ENCODE results near the gene SMIM32.

Gene SMIM32

GRCh38 chr5:136215812-136216211 lies 22.9 kb upstream of the SMIM32 start:
- DNase-seq: no peak
- peaks cover 3 to 4% of the 10 kb centered on the region in 2 donors for H3K9me3 Mint-ChIP-seq
- ATAC-seq (replicated peaks): no peak
- H3K4me1 Mint-ChIP-seq: peaks cover 0 to 2% of the 10 kb centered on the region in 2 donors
- H3K4me3 Mint-ChIP-seq: no peak overlapping the region
- H3K27ac Mint-ChIP-seq: no peak overlapping the region
- H3K36me3 Mint-ChIP-seq: no peaks in the 10 kb centered on the region
- H3K27me3 Mint-ChIP-seq: peaks cover 24 to 33% of the 10 kb centered on the region in 2 donors

GRCh38 chr5:136213919-136214493 lies 21.0 kb upstream of the SMIM32 start:
- peaks cover 34 to 47% of the 10 kb centered on the region in 2 donors for H3K27me3 Mint-ChIP-seq
- no peaks in the 10 kb centered on the region for H3K36me3 Mint-ChIP-seq
- peaks cover 0 to 2% of the 10 kb centered on the region in 2 donors for H3K4me1 Mint-ChIP-seq
- H3K27ac Mint-ChIP-seq: no peak overlapping the region
- no peaks in the 10 kb centered on the region for H3K9me3 Mint-ChIP-seq
- no peak overlapping the region for H3K4me3 Mint-ChIP-seq
- ATAC-seq (replicated peaks) (no peak), DNase-seq (no peak)

- Mint-ChIP-seq H3K9me3 (no peaks in the 10 kb centered on the region), H3K27me3 (peaks cover 39 to 61% of the 10 kb centered on the region in 2 donors), H3K27ac (no peak overlapping the region), H3K4me1 (peaks cover 0 to 2% of the 10 kb centered on the region in 2 donors), H3K36me3 (no peaks in the 10 kb centered on the region), H3K4me3 (no peak overlapping the region)
- ATAC-seq (replicated peaks): peak; percentile 40 to 64
- DNase-seq: no peak
Measured at GRCh38 chr5:136212252-136212721, 19.3 kb upstream of the SMIM32 start.

- H3K27ac Mint-ChIP-seq: no peak overlapping the region
- no peaks in the 10 kb centered on the region for H3K9me3 Mint-ChIP-seq
- no peaks in the 10 kb centered on the region for H3K36me3 Mint-ChIP-seq
- DNase-seq: no peak
- no peak for ATAC-seq (replicated peaks)
- peaks cover 34 to 55% of the 10 kb centered on the region in 2 donors for H3K27me3 Mint-ChIP-seq
- peaks cover 0 to 2% of the 10 kb centered on the region in 2 donors for H3K4me1 Mint-ChIP-seq
- no peak overlapping the region for H3K4me3 Mint-ChIP-seq
Measured at GRCh38 chr5:136211282-136212040, 18.5 kb upstream of the SMIM32 start.

- no peaks in the 10 kb centered on the region for H3K36me3 Mint-ChIP-seq
- ATAC-seq (replicated peaks): no peak
- no peaks in the 10 kb centered on the region for H3K9me3 Mint-ChIP-seq
- no peak for DNase-seq
- no peak overlapping the region for H3K4me3 Mint-ChIP-seq
- H3K4me1 Mint-ChIP-seq: peaks cover 0 to 2% of the 10 kb centered on the region in 2 donors
- no peak overlapping the region for H3K27ac Mint-ChIP-seq
- peaks cover 25 to 51% of the 10 kb centered on the region in 2 donors for H3K27me3 Mint-ChIP-seq
Measured at GRCh38 chr5:136210259-136210658, 17.3 kb upstream of the SMIM32 start.

GRCh38 chr5:136209346-136209910 lies 16.5 kb upstream of the SMIM32 start:
- H3K36me3 Mint-ChIP-seq: no peaks in the 10 kb centered on the region
- peaks cover 25 to 51% of the 10 kb centered on the region in 2 donors for H3K27me3 Mint-ChIP-seq
- DNase-seq: no peak
- H3K4me1 Mint-ChIP-seq: peaks cover 0 to 2% of the 10 kb centered on the region in 2 donors
- H3K27ac Mint-ChIP-seq: no peak overlapping the region
- H3K4me3 Mint-ChIP-seq: no peak overlapping the region
- ATAC-seq (replicated peaks): peak in 1 of 2 donors; percentile 8
- H3K9me3 Mint-ChIP-seq: no peaks in the 10 kb centered on the region

GRCh38 chr5:136208916-136209315 lies 16.0 kb upstream of the SMIM32 start:
- H3K36me3 Mint-ChIP-seq: no peaks in the 10 kb centered on the region
- DNase-seq: no peak
- H3K9me3 Mint-ChIP-seq: no peaks in the 10 kb centered on the region

GRCh38 chr5:136207631-136208030 lies 14.7 kb upstream of the SMIM32 start:
- Mint-ChIP-seq H3K4me1 (peaks cover 0 to 2% of the 10 kb centered on the region in 2 donors), H3K36me3 (no peaks in the 10 kb centered on the region), H3K27me3 (peaks cover 35 to 49% of the 10 kb centered on the region in 2 donors), H3K27ac (no peak overlapping the region), H3K4me3 (no peak overlapping the region), H3K9me3 (no peaks in the 10 kb centered on the region)
- no peak for ATAC-seq (replicated peaks)
- DNase-seq: no peak

More at GRCh38 chr5:136208916-136209315, 16.0 kb upstream of the SMIM32 start:
- no peak for ATAC-seq (replicated peaks)
- peaks cover 30 to 50% of the 10 kb centered on the region in 2 donors for H3K27me3 Mint-ChIP-seq
- no peak overlapping the region for H3K4me3 Mint-ChIP-seq
- peaks cover 0 to 2% of the 10 kb centered on the region in 2 donors for H3K4me1 Mint-ChIP-seq
- H3K27ac Mint-ChIP-seq: no peak overlapping the region

GRCh38 chr5:136206361-136206760 lies 13.4 kb upstream of the SMIM32 start:
- H3K4me3 Mint-ChIP-seq: no peak overlapping the region
- no peak overlapping the region for H3K27ac Mint-ChIP-seq

GRCh38 chr5:136205941-136206340 lies 13.0 kb upstream of the SMIM32 start:
- ATAC-seq (replicated peaks) (no peak), DNase-seq (no peak)
- Mint-ChIP-seq H3K4me1 (no peaks in the 10 kb centered on the region), H3K9me3 (no peaks in the 10 kb centered on the region), H3K4me3 (no peak overlapping the region), H3K27ac (no peak overlapping the region), H3K27me3 (peaks cover 40 to 46% of the 10 kb centered on the region in 2 donors), H3K36me3 (no peaks in the 10 kb centered on the region)

More at GRCh38 chr5:136206361-136206760, 13.4 kb upstream of the SMIM32 start:
- no peaks in the 10 kb centered on the region for H3K9me3 Mint-ChIP-seq
- H3K4me1 Mint-ChIP-seq: no peaks in the 10 kb centered on the region
- no peaks in the 10 kb centered on the region for H3K36me3 Mint-ChIP-seq
- DNase-seq: no peak
- peaks cover 40 to 49% of the 10 kb centered on the region in 2 donors for H3K27me3 Mint-ChIP-seq
- ATAC-seq (replicated peaks): no peak

- Mint-ChIP-seq H3K4me1 (no peaks in the 10 kb centered on the region), H3K36me3 (no peaks in the 10 kb centered on the region), H3K27ac (no peak overlapping the region), H3K27me3 (peaks cover 35 to 39% of the 10 kb centered on the region in 2 donors), H3K9me3 (no peaks in the 10 kb centered on the region), H3K4me3 (no peak overlapping the region)
- no peak for ATAC-seq (replicated peaks)
- no peak for DNase-seq
Measured at GRCh38 chr5:136205061-136205702, 12.2 kb upstream of the SMIM32 start.

GRCh38 chr5:136203303-136203922 lies 10.5 kb upstream of the SMIM32 start:
- Mint-ChIP-seq H3K9me3 (no peaks in the 10 kb centered on the region), H3K27me3 (peaks cover 26 to 31% of the 10 kb centered on the region in 2 donors), H3K36me3 (no peaks in the 10 kb centered on the region), H3K4me1 (no peaks in the 10 kb centered on the region), H3K4me3 (no peak overlapping the region), H3K27ac (no peak overlapping the region)
- ATAC-seq (replicated peaks) (no peak), DNase-seq (no peak)

- no peaks in the 10 kb centered on the region for H3K4me1 Mint-ChIP-seq
- H3K9me3 Mint-ChIP-seq: no peaks in the 10 kb centered on the region
- DNase-seq: no peak
- peaks cover 20 to 31% of the 10 kb centered on the region in 2 donors for H3K27me3 Mint-ChIP-seq
- ATAC-seq (replicated peaks): no peak
- no peak overlapping the region for H3K4me3 Mint-ChIP-seq
- no peak overlapping the region for H3K27ac Mint-ChIP-seq
- no peaks in the 10 kb centered on the region for H3K36me3 Mint-ChIP-seq
Measured at GRCh38 chr5:136202469-136203205, 9.7 kb upstream of the SMIM32 start.

Measured in stimulated activated naive B cell treated with anti-CD40 and anti-IgM and Interleukin-4, amounts not matched to agents 10 μg/mL and 1 μg/mL and 100 μg/mL, for 72 hours (primary cell).